ENCODE data around the gene SRCIN1.
"Not testable (repeated sequence)": the region's sequence is repeated elsewhere in the genome, so short reads cannot be mapped to it uniquely, and the experiment has no call there.

DNA sequence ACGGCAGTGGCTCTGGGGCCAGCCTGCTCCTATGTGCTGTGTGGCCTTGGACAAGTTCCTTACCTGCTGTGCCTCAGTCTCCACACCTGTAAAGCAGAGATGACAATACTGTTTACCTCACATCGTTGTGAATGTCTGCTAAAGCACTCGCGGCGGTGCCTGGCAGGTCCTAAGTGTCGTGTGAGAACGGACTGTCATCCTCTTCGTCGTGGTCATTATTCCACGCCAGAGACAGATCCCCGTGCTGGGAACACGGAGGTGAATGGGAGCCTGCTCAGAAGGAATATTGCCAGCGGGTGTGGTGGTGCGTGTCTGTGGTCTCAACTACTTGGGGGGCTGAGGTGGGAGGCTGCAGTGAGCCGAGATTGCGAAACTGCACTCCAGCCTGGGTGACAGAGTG lies 111.6 kb downstream of the SRCIN1 start:
- TF ChIP-seq POLR2A, CTCF (IDR thresholded peaks at IDR 0.05): not testable (repeated sequence)
